ENCODE measurements around the gene PIWIL4. TPM values are rescaled to one million over a fixed set of nuclear protein-coding genes. Genes with fewer than 3 reads are reported as not detected.

Gene PIWIL4
- total RNA-seq, 1 experiment from 2014 or later, result 0.15 TPM

GRCh38 chr11:94653561-94653960 lies 86.4 kb downstream of the PIWIL4 start:
- no peaks in the 10 kb centered on the region for H3K9me2 ChIP-seq (replicated peaks; ENCODE audit: low read length)
- no peaks in the 10 kb centered on the region for H3K36me3 ChIP-seq (ENCODE audit: low read depth, low read length)
- CTCF ChIA-PET, result no interaction called here
- no peak overlapping the region for H3K27ac ChIP-seq (ENCODE audit: low read length)
- POLR2A ChIA-PET (ENCODE audit: unreplicated experiment), result no interaction called here
- no peaks in the 10 kb centered on the region for H3K27me3 ChIP-seq (ENCODE audit: low read length)
- H3K79me2 ChIP-seq (ENCODE audit: low read length), result no peaks in the 10 kb centered on the region
- intact Hi-C loops (cut with micrococcal nuclease), result no loop called here
- no peaks in the 10 kb centered on the region for H3K4me1 ChIP-seq (ENCODE audit: insufficient read depth, low read length)
- no TSS peak for BruUV-seq (replicated peaks)
- H3K9me3 ChIP-seq (ENCODE audit: low read length), result no peaks in the 10 kb centered on the region
- no peak overlapping the region for H2AFZ ChIP-seq (ENCODE audit: low read length)
- H3K9ac ChIP-seq (ENCODE audit: low read length), result no peak overlapping the region
- no peaks in the 10 kb centered on the region for H4K20me1 ChIP-seq (ENCODE audit: low read length)
- ATAC-seq (no peak), DNase-seq (no peak)
- H3K4me3 ChIP-seq (ENCODE audit: low read length), result no peak overlapping the region
- TF ChIP-seq CTCF (conservative IDR thresholded peaks at IDR 0.05; ENCODE audit: low read depth, low read length), result no peak
- no peak for TF ChIP-seq EZH2phosphoT487 (IDR thresholded peaks at IDR 0.05; ENCODE audit: borderline replicate concordance, low read length)
- TF ChIP-seq EZH2 (IDR thresholded peaks at IDR 0.05; ENCODE audit: low read length, unreplicated experiment), result no peak
- no peaks in the 10 kb centered on the region for H3F3A ChIP-seq (ENCODE audit: low read length, unreplicated experiment)
- no peak overlapping the region for H3K4me2 ChIP-seq (ENCODE audit: low read length)

GRCh38 chr11:94654201-94654600 lies 87.0 kb downstream of the PIWIL4 start:
- Histone ChIP-seq H3K4me1 (ENCODE audit: insufficient read depth, low read length) (no peaks in the 10 kb centered on the region), H3K4me3 (ENCODE audit: low read length) (no peak overlapping the region), H3F3A (ENCODE audit: low read length, unreplicated experiment) (no peaks in the 10 kb centered on the region), H3K27ac (ENCODE audit: low read length) (no peak overlapping the region), H3K9me2 (replicated peaks; ENCODE audit: low read length) (no peaks in the 10 kb centered on the region), H3K9me3 (ENCODE audit: low read length) (no peaks in the 10 kb centered on the region), H3K4me2 (ENCODE audit: low read length) (no peak overlapping the region), H3K27me3 (ENCODE audit: low read length) (no peaks in the 10 kb centered on the region), H3K36me3 (ENCODE audit: low read depth, low read length) (no peaks in the 10 kb centered on the region), H2AFZ (ENCODE audit: low read length) (no peak overlapping the region), H3K79me2 (ENCODE audit: low read length) (no peaks in the 10 kb centered on the region), H4K20me1 (ENCODE audit: low read length) (no peaks in the 10 kb centered on the region), H3K9ac (ENCODE audit: low read length) (no peak overlapping the region)
- ATAC-seq (no peak), DNase-seq (no peak)
- TF ChIP-seq EZH2 (IDR thresholded peaks at IDR 0.05; ENCODE audit: low read length, unreplicated experiment) (no peak), EZH2phosphoT487 (IDR thresholded peaks at IDR 0.05; ENCODE audit: borderline replicate concordance, low read length) (no peak), CTCF (conservative IDR thresholded peaks at IDR 0.05; ENCODE audit: low read depth, low read length) (no peak)
- intact Hi-C loops (cut with micrococcal nuclease), result no loop called here
- ChIA-PET CTCF (no interaction called here), POLR2A (ENCODE audit: unreplicated experiment) (no interaction called here)
- BruUV-seq (replicated peaks), result no TSS peak

GRCh38 chr11:94655291-94655690 lies 88.1 kb downstream of the PIWIL4 start:
- H4K20me1 ChIP-seq (ENCODE audit: low read length), result no peaks in the 10 kb centered on the region
- intact Hi-C loops (cut with micrococcal nuclease), result no loop called here
- ChIA-PET CTCF (no interaction called here), POLR2A (ENCODE audit: unreplicated experiment) (no interaction called here)
- H3K4me2 ChIP-seq (ENCODE audit: low read length), result no peak overlapping the region
- no peaks in the 10 kb centered on the region for H3K9me3 ChIP-seq (ENCODE audit: low read length)
- DNase-seq (no peak), ATAC-seq (no peak)
- no peaks in the 10 kb centered on the region for H3K9me2 ChIP-seq (replicated peaks; ENCODE audit: low read length)
- H3F3A ChIP-seq (ENCODE audit: low read length, unreplicated experiment), result no peaks in the 10 kb centered on the region
- no peaks in the 10 kb centered on the region for H3K4me1 ChIP-seq (ENCODE audit: insufficient read depth, low read length)
- no peak overlapping the region for H3K9ac ChIP-seq (ENCODE audit: low read length)
- no peak overlapping the region for H3K4me3 ChIP-seq (ENCODE audit: low read length)
- no peaks in the 10 kb centered on the region for H3K79me2 ChIP-seq (ENCODE audit: low read length)
- TF ChIP-seq EZH2 (IDR thresholded peaks at IDR 0.05; ENCODE audit: low read length, unreplicated experiment), result no peak
- no peak for TF ChIP-seq CTCF (conservative IDR thresholded peaks at IDR 0.05; ENCODE audit: low read depth, low read length)
- no peak for TF ChIP-seq EZH2phosphoT487 (IDR thresholded peaks at IDR 0.05; ENCODE audit: borderline replicate concordance, low read length)
- no peaks in the 10 kb centered on the region for H3K27me3 ChIP-seq (ENCODE audit: low read length)
- H2AFZ ChIP-seq (ENCODE audit: low read length), result no peak overlapping the region
- BruUV-seq (replicated peaks), result no TSS peak
- H3K36me3 ChIP-seq (ENCODE audit: low read depth, low read length), result no peaks in the 10 kb centered on the region
- H3K27ac ChIP-seq (ENCODE audit: low read length), result no peak overlapping the region
